ENCODE data around the gene MARK2.

DNA sequence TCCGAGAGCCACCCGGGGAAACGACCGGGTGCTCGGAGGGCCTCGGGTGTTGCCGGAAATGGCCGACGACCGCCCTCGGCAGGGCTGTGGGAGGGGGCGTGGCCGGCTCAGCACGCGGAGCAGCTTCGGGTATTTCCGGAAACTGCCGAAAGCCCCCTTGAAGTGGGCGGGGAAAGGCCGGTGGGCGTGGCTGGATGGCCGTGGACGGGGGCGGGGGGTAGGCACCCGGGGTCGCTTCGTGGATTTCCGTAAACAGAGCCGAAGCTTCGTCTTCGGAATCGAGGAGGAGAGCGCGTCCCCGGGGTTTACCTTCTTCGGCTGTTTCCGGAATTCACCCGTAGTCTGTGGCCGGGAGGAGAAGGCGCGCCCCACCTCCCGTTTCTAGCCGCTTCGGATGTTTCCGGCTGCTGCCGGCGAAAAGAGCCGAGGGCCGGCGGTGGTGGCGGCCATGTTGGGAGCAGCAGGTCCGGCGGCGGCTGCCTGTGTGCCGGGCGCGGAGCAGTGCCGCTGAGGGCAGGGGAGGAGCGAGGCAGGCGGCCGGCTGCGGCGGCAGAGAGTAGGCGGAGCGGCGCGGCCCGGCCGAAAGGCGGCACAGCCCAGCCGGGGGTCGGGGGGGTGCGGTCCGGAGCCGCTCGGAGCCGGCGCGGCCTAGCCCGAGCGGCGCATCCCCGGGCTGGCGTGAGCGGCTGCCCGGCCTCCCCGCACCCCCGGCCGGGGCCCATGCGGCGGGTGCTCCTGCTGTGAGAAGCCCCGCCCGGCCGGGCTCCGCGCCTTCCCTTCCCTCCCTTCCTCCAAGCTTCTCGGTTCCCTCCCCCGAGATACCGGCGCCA, at the start of gene MARK2:
- TF ChIP-seq, protein P1, sequence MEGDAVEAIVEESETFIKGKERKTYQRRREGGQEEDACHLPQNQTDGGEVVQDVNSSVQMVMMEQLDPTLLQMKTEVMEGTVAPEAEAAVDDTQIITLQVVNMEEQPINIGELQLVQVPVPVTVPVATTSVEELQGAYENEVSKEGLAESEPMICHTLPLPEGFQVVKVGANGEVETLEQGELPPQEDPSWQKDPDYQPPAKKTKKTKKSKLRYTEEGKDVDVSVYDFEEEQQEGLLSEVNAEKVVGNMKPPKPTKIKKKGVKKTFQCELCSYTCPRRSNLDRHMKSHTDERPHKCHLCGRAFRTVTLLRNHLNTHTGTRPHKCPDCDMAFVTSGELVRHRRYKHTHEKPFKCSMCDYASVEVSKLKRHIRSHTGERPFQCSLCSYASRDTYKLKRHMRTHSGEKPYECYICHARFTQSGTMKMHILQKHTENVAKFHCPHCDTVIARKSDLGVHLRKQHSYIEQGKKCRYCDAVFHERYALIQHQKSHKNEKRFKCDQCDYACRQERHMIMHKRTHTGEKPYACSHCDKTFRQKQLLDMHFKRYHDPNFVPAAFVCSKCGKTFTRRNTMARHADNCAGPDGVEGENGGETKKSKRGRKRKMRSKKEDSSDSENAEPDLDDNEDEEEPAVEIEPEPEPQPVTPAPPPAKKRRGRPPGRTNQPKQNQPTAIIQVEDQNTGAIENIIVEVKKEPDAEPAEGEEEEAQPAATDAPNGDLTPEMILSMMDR (IDR thresholded peaks at IDR 0.05), result no peak
- peak in 1 of 2 donors; percentile 68 for TF ChIP-seq POLR2A (IDR thresholded peaks at IDR 0.05)

Measured in heart left ventricle (tissue), 13 donors.